ENCODE data around the gene FLT1.

DNA sequence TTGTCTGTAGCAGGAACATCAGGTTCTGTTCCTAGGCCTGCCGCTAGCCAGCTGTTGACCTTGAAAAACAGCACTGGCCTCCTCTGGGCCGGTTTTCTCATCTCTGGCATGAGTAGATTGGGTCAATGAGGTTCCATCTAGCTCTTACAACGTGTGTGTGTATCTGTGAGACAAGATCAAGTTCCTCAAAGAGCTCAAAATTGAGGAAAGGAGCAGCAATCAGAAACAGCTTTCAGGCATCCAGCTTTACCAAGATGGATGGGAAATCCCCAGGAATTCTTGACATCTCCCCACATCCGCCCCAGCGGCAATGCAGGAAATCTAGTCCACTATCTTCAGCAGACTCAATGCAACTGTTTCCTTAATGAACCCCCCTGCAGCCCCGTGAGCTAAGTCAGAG is 4.9 kb downstream of the FLT1 start:
- TF ChIP-seq, protein P1, sequence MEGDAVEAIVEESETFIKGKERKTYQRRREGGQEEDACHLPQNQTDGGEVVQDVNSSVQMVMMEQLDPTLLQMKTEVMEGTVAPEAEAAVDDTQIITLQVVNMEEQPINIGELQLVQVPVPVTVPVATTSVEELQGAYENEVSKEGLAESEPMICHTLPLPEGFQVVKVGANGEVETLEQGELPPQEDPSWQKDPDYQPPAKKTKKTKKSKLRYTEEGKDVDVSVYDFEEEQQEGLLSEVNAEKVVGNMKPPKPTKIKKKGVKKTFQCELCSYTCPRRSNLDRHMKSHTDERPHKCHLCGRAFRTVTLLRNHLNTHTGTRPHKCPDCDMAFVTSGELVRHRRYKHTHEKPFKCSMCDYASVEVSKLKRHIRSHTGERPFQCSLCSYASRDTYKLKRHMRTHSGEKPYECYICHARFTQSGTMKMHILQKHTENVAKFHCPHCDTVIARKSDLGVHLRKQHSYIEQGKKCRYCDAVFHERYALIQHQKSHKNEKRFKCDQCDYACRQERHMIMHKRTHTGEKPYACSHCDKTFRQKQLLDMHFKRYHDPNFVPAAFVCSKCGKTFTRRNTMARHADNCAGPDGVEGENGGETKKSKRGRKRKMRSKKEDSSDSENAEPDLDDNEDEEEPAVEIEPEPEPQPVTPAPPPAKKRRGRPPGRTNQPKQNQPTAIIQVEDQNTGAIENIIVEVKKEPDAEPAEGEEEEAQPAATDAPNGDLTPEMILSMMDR (IDR thresholded peaks at IDR 0.05; ENCODE audit: low read depth, low read length, poor library complexity, severe bottlenecking) = no peak
- no peak for TF ChIP-seq EZH2phosphoT487 (IDR thresholded peaks at IDR 0.05; ENCODE audit: borderline replicate concordance, low read length)

All from DOHH2 (cell line).